NCI-H1436 (cell line): ENCODE results near the gene ZNF837.
"Not testable (repeated sequence)": the region's sequence is repeated elsewhere in the genome, so short reads cannot be mapped to it uniquely, and the experiment has no call there.

Experiments
- DNase-seq: peaks from one replicate; lab custom pipeline; 2025; lab: John Stamatoyannopoulos, UW

Gene ZNF837

GRCh38 chr19:58395979-58396627 is 15.3 kb upstream of the ZNF837 start:
- no peak for DNase-seq

- no peak for DNase-seq
These were observed 14.6 kb upstream of the ZNF837 start, which contains the start of gene RNF225 for GRCh38 chr19:58395220-58395978. Gene RNF225, plus strand, starts transcription at chr19:58395656. Its CDS starts 434 bp downstream, at chr19:58396090.

- DNase-seq = no peak
These were observed 14.0 kb upstream of the ZNF837 start for GRCh38 chr19:58394821-58395219.

GRCh38 chr19:58393725-58394033 is 12.8 kb upstream of the ZNF837 start:
- no peak for DNase-seq

GRCh38 chr19:58392945-58393724 is 12.3 kb upstream of the ZNF837 start:
- DNase-seq = no peak

- DNase-seq = no peak
These were observed 7.3 kb upstream of the ZNF837 start for GRCh38 chr19:58388175-58388526.

- DNase-seq = no peak
These were observed 6.7 kb upstream of the ZNF837 start for GRCh38 chr19:58387338-58388174.

GRCh38 chr19:58386576-58387337 is 5.9 kb upstream of the ZNF837 start, which contains the start of gene RPS5:
Gene RPS5, plus strand, starts transcription at chr19:58387269. Its CDS starts 869 bp downstream, at chr19:58388138.
- peak; percentile 100 for DNase-seq

- DNase-seq = no peak
These were observed 5.2 kb upstream of the ZNF837 start for GRCh38 chr19:58385891-58386575.

- no peak for DNase-seq
These were observed 4.6 kb upstream of the ZNF837 start for GRCh38 chr19:58385313-58385890.

- no peak for DNase-seq
These were observed 2.3 kb upstream of the ZNF837 start for GRCh38 chr19:58382997-58383603.

- DNase-seq = no peak
These were observed 806 bp upstream of the ZNF837 start for GRCh38 chr19:58381460-58382212.

- DNase-seq = no peak
These were observed 681 bp downstream of the ZNF837 start for GRCh38 chr19:58380037-58380661.

GRCh38 chr19:58379246-58379645 is 1.6 kb downstream of the ZNF837 start:
- no peak for DNase-seq

GRCh38 chr19:58376724-58377123 is 4.1 kb downstream of the ZNF837 start:
- not testable (repeated sequence) for DNase-seq

GRCh38 chr19:58374200-58374599 is 6.6 kb downstream of the ZNF837 start:
- DNase-seq = no peak

- no peak for DNase-seq
These were observed 8.3 kb downstream of the ZNF837 start for GRCh38 chr19:58372311-58373133.
